Endothelial cell of umbilical vein (primary cell): Measurements from ENCODE around the gene DST.

ENCODE experiments used
- EZH2 ChIP-seq: IDR thresholded peaks from 2 replicates; pipeline ENCODE4 v1.6.1; 2012; ENCODE audit warnings: borderline replicate concordance, low read depth, mild to moderate bottlenecking, moderate library complexity, low read length, inconsistent platforms; ENCODE audit not compliant: severe bottlenecking
- POLR2A ChIP-seq: IDR thresholded peaks from 2 replicates; pipeline ENCODE4 v1.6.1; 2012; ENCODE audit warnings: low read depth, mild to moderate bottlenecking, control low read depth, low read length
- POLR2AphosphoS5 ChIP-seq: IDR thresholded peaks from 2 replicates; pipeline ENCODE4 v1.6.1; 2012; ENCODE audit warnings: low read depth, mild to moderate bottlenecking, control low read depth, low read length, moderate library complexity; ENCODE audit not compliant: insufficient read depth
- TF ChIP-seq, protein P1 (sequence below), 2 donors: IDR thresholded peaks; 1 replicate in 1 of 2; 2 replicates in 1 of 2; pipeline ENCODE4 v1.5.1; 2011; ENCODE audit warnings: low read length in 2 of 2, mild to moderate bottlenecking in 2 of 2, moderate library complexity in 2 of 2, control low read depth in 1 of 2, inconsistent platforms in 1 of 2, low read depth in 1 of 2; ENCODE audit not compliant: insufficient read depth in 1 of 2; ENCODE audit errors: extremely low read depth in 1 of 2
- TF ChIP-seq, protein P2 (sequence below): IDR thresholded peaks from 2 replicates; pipeline ENCODE4 v1.6.1; 2011; ENCODE audit not compliant: insufficient read depth, insufficient read length

DNA sequence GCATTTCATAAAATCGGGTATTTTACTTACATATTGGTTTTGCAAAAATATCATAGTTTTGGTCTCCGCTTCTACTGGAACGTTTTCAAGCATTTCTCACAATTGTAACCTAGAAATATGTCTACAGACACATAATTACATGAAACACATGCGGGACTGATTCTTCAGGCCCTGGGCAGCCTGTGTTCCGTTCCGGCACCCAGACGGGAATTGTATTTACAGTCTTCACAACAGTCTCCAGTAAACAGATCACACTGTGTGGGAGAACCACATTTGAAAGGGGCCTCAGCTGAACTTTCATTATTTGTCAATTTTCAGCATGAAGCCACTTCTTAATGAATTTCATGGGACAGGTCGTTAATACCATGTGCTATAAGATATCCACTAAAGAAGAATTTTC is 196.9 kb downstream of the DST start:
- TF ChIP-seq POLR2A (no peak), POLR2AphosphoS5 (no peak), EZH2 (no peak)
- TF ChIP-seq, protein P1, sequence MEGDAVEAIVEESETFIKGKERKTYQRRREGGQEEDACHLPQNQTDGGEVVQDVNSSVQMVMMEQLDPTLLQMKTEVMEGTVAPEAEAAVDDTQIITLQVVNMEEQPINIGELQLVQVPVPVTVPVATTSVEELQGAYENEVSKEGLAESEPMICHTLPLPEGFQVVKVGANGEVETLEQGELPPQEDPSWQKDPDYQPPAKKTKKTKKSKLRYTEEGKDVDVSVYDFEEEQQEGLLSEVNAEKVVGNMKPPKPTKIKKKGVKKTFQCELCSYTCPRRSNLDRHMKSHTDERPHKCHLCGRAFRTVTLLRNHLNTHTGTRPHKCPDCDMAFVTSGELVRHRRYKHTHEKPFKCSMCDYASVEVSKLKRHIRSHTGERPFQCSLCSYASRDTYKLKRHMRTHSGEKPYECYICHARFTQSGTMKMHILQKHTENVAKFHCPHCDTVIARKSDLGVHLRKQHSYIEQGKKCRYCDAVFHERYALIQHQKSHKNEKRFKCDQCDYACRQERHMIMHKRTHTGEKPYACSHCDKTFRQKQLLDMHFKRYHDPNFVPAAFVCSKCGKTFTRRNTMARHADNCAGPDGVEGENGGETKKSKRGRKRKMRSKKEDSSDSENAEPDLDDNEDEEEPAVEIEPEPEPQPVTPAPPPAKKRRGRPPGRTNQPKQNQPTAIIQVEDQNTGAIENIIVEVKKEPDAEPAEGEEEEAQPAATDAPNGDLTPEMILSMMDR (IDR thresholded peaks at IDR 0.05; ENCODE audit: extremely low read depth in 1 of 2, insufficient read depth in 1 of 2, low read depth in 1 of 2, low read length in 2 of 2), result no peak
- TF ChIP-seq, protein P2, sequence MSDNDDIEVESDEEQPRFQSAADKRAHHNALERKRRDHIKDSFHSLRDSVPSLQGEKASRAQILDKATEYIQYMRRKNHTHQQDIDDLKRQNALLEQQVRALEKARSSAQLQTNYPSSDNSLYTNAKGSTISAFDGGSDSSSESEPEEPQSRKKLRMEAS, result no peak
